Neural progenitor cell (in vitro differentiated cells): ENCODE results near the gene IGDCC3.

Experiments
- CTCF ChIP-seq: fragments of 200-600 bp; sonication (generic); IDR thresholded peaks from 2 replicates; pipeline ENCODE4 v1.5.1; 2017; ENCODE audit warnings: antibody characterized with exemption, mild to moderate bottlenecking
- EZH2 ChIP-seq: fragments of 200-600 bp; sonication (generic); IDR thresholded peaks from 2 replicates; pipeline ENCODE4 v1.6.1; 2017; ENCODE audit warnings: antibody characterized with exemption, mild to moderate bottlenecking, moderate library complexity
- EZH2phosphoT487 ChIP-seq: fragments of 200-600 bp; sonication (generic); IDR thresholded peaks from 2 replicates; pipeline ENCODE4 v1.6.1; 2017; ENCODE audit warnings: antibody characterized with exemption

DNA sequence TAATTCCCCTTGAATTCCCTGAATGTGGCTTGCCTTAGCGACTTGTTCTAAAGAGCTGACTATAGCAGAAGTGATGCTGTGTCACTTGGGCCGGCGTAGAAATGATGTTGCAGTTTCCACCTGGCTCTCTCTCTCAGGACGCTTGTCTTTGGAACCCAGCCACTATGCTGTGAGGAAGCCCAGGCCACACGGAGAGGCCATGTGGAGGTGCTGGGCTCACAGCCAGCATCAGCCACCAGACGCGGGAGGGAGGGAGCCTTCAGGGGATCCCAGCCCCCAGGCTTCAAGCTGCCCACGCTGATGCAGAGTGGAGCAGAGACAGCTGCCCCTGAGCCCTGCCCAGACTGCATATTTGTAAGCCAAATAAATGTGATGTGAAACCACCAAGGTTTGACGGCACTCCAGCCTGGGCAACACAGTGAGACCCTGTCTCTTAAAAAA lies 54.7 kb downstream of the IGDCC3 start:
- TF ChIP-seq CTCF (no peak), EZH2 (no peak), EZH2phosphoT487 (no peak)
